GM18505 (cell line): ENCODE measurements around the gene COL5A3.

Experiments
- ATAC-seq: cut with Tn5 transposase; IDR thresholded peaks from one replicate; pipeline ENCODE4 v1.9.1; 2021; ENCODE audit not compliant: unreplicated experiment
- POLR2A ChIP-seq: IDR thresholded peaks from 4 replicates; pipeline ENCODE4 v1.6.1; 2011; ENCODE audit warnings: borderline replicate concordance; ENCODE audit not compliant: insufficient read depth, insufficient read length; ENCODE audit errors: extremely low read depth

Gene COL5A3

GRCh38 chr19:10006752-10007323, 3.5 kb downstream of the COL5A3 start:
- TF ChIP-seq POLR2A, result no peak
- no peak for ATAC-seq

GRCh38 chr19:10006335-10006708, 4.0 kb downstream of the COL5A3 start:
- TF ChIP-seq POLR2A, result no peak
- no peak for ATAC-seq

DNA sequence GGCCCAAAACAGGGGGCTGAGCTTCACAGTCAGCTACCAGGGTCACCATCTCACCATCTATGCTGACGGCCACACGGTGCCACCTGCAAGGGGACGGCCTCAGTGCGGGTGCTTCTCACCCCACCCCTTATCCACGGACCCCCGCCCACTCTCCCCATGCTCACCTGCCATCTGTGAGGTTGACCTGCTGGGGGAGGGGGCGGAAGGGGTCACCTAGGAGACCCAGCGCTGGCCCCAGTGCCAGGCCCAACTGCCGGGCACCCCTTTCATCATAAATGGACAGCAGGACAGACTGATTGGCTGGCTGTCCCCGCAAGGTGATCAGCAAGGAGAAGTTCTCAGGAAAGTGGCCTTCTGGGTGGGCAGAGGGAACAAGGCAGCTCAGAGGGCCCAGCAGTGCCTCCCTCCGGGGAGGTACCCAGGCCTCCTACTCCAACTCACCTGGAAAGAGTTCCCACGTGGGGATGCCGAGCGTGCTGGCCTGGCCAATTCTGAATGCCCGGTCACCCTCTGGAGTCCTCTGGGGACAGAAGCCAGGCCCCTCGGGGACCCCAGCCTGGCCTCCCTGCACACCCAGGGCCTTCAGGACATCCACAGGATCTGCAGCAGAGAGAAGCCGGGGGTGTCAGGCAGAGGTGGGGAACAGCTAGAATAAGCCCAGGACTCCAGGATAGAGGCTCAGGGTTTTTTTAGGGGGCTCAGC, 4.5 kb downstream of the COL5A3 start:
- no peak for ATAC-seq
- no peak for TF ChIP-seq POLR2A

DNA sequence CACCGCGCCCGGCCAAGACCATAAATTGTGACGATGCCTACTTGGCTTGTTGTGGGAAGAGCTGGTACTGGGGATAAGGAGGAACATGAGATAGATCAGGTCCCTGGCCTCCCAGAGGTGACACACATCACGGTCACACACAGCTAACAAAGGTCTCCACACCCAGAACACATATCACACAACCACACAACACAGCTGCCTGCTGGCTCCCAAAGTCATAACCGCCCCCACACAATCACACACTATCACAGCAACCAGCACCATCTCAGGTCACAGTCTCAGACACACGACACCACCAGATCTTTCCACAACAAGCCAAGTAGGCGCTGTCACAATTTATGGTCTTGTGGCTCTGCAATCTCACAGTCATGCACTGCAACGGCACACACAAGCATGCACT, 5.7 kb downstream of the COL5A3 start:
- TF ChIP-seq POLR2A, result no peak
- ATAC-seq, result no peak

DNA sequence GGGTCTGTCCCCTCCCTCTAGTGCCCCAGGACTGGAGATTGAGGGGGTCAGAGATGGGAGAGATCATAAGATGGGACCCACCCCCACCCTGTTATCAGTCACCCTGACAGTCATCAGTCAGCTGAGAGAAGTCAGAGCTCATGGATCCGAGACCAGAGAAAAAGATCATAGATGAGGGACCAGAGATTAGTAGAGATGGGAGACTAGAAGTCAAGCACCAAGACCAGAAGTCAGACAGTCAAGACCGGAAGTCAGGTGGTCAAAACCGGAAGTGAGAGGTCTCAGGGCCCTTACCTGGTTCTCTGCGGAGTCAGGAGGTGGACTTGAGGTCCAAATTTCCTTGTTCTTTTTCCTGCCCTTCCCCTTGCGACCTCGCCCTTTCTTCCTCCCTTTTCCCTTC, 7.0 kb downstream of the COL5A3 start:
- no peak for ATAC-seq
- TF ChIP-seq POLR2A, result no peak

DNA sequence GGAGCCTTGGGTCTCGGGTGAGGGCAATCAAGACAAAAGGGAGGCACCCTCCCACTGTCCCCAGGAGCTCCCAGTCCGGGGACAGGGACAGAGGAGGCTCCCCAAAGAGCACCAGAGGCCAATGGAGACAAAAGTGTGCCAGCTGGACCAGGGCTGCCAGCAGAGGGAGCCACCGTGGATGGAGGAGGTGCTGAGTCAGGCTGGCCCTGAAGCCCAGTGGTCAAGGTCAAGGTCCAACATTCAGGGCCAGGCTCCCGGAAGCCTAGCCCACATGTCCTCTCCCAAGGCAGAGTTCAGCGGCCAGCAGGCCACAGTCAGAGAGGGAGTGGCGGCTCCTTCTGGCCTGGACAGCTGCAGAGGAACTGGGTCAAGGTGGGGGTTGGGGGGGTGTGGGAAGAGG, 8.4 kb downstream of the COL5A3 start:
- no peak for ATAC-seq
- no peak for TF ChIP-seq POLR2A

- no peak for ATAC-seq
- no peak for TF ChIP-seq POLR2A
Measured at GRCh38 chr19:10000171-10000826, 10.0 kb downstream of the COL5A3 start.

DNA sequence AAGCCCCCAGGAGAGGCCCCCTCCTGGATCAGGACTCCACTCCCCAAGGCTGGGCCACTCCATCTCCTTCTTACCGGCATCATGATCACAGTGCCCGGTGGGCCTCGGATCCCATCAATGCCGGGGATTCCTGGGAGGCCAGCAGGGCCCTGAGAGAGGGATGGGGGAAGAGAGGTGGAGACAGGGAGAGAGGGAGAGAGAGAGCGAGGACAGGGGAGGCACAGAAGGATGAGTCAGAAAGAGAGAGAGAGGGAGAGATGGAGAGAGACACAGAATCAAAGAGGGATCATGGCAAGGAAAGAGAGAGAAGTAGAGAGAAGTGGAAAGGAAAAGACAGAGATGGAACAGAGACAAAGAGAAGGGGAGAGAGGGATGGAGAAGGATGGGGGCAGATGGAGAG, 13.8 kb downstream of the COL5A3 start:
- no peak for ATAC-seq
- no peak for TF ChIP-seq POLR2A

- no peak for ATAC-seq
- TF ChIP-seq POLR2A, result no peak
Measured at GRCh38 chr19:9995999-9996398, 14.3 kb downstream of the COL5A3 start.

DNA sequence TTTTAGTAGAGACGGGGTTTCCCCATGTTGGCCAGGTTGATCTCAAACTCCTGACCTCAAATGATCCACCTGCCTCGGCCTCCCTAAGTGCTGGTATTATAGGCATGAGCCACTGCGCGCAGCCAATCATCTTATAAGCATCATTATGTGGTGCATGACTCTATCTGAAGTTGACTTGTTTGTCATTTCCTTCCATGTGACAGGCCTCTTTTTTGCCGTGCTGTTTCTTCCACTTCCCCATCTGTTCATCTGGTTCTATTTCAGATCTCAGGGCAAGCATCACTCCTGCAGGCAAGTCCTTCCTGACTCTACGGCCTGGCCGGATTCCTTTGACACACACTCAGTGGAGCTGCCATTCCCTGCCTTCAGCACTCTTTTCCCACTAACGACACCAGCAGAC, 15.2 kb downstream of the COL5A3 start:
- ATAC-seq, result no peak
- no peak for TF ChIP-seq POLR2A

GRCh38 chr19:9991425-9992191, 18.7 kb downstream of the COL5A3 start:
- no peak for TF ChIP-seq POLR2A
- no peak for ATAC-seq

- no peak for TF ChIP-seq POLR2A
- no peak for ATAC-seq
Measured at GRCh38 chr19:9989504-9989903, 20.8 kb downstream of the COL5A3 start.

GRCh38 chr19:9986787-9987281, 23.5 kb downstream of the COL5A3 start:
- no peak for TF ChIP-seq POLR2A
- ATAC-seq, result no peak
